ENCODE results near the gene RUNX1. TPM values are rescaled to one million over a fixed set of nuclear protein-coding genes. Genes with fewer than 3 reads are reported as not detected.

RUNX1 gene
- total and polyA plus RNA-seq, 2 of the 13 experiments (the other 11 are each of a cell fraction or from before 2014, with no cell fraction given), result 5.4 to 6.4 TPM

- TF ChIP-seq MAX (IDR thresholded peaks at IDR 0.05), result peak; percentile 96
- no peak for TF ChIP-seq ZNF883 (CRISPR knock-in tag; IDR thresholded peaks at IDR 0.05; ENCODE audit: not compliant biosample characterization)
- no peak for TF ChIP-seq TMF1 (CRISPR knock-in tag; IDR thresholded peaks at IDR 0.05; ENCODE audit: low read depth)
- peak; percentile 79 for TF ChIP-seq ZNF687 (CRISPR knock-in tag; IDR thresholded peaks at IDR 0.05)
- TF ChIP-seq POLR2A (IDR thresholded peaks at IDR 0.05; ENCODE audit: insufficient read depth in 1 of 2, low read depth in 2 of 2, low read length in 2 of 2), result peak; percentile 24 to 29; a peak in 1 of 4 replicates
- 0 out of 2 replicates have a peak, but pooled peaks have one; percentile 31 for TF ChIP-seq ZNF503 (CRISPR knock-in tag; IDR thresholded peaks at IDR 0.05)
- TF ChIP-seq PHB2 (IDR thresholded peaks at IDR 0.05; ENCODE audit: partially characterized antibody), result no peak
- TF ChIP-seq AHDC1 (CRISPR knock-in tag; IDR thresholded peaks at IDR 0.05; ENCODE audit: borderline replicate concordance), result no peak
- TF ChIP-seq ZNF547 (CRISPR knock-in tag; IDR thresholded peaks at IDR 0.05), result 0 out of 2 replicates have a peak, but pooled peaks have one; percentile 13
- TF ChIP-seq NFE2L2 (IDR thresholded peaks at IDR 0.05; ENCODE audit: low read length), result no peak
- peak; percentile 59 for TF ChIP-seq SAP130 (CRISPR knock-in tag; IDR thresholded peaks at IDR 0.05; ENCODE audit: low read depth)
- TF ChIP-seq SP4 (CRISPR knock-in tag; IDR thresholded peaks at IDR 0.05), result peak; percentile 60; the same call in 1 of the 2 replicates
- TF ChIP-seq SMAD3 (CRISPR knock-in tag; IDR thresholded peaks at IDR 0.05), result peak; percentile 53; the same call in 1 of the 2 replicates
- TF ChIP-seq TP53 (CRISPR knock-in tag; conservative IDR thresholded peaks at IDR 0.05), result 0 out of 2 replicates have a peak, but pooled peaks have one; percentile 43
- TF ChIP-seq HMG20A (CRISPR knock-in tag; IDR thresholded peaks at IDR 0.05; ENCODE audit: borderline replicate concordance), result 0 out of 2 replicates have a peak, but pooled peaks have one; percentile 29
- 0 out of 2 replicates have a peak, but pooled peaks have one; percentile 27 for TF ChIP-seq CBFB (CRISPR knock-in tag; IDR thresholded peaks at IDR 0.05)
- no peak for TF ChIP-seq TCF12 (IDR thresholded peaks at IDR 0.05)
- TF ChIP-seq TCF12 (CRISPR knock-in tag; IDR thresholded peaks at IDR 0.05), result 0 out of 2 replicates have a peak, but pooled peaks have one; percentile 18
Measured at GRCh38 chr21:34865400-34866241, 183.5 kb downstream of the RUNX1 start (continued).

Measured in HepG2 (cell line).